GM21528 (cell line): ENCODE measurements around the gene FMNL2.

Experiments
- ATAC-seq: cut with Tn5 transposase; IDR thresholded peaks from one replicate; pipeline ENCODE4 v1.9.1; 2021; ENCODE audit warnings: mild to moderate bottlenecking, moderate library complexity; ENCODE audit not compliant: unreplicated experiment, low FRiP score

FMNL2 gene

GRCh38 chr2:152623775-152624174 lies 288.8 kb downstream of the FMNL2 start:
- ATAC-seq: no peak

- ATAC-seq: no peak
These were observed 289.8 kb downstream of the FMNL2 start for GRCh38 chr2:152624805-152625204.

- ATAC-seq: no peak
These were observed 292.0 kb downstream of the FMNL2 start for GRCh38 chr2:152626911-152627339.

- no peak for ATAC-seq
These were observed 292.5 kb downstream of the FMNL2 start for GRCh38 chr2:152627351-152627957.

- ATAC-seq: no peak
These were observed 294.2 kb downstream of the FMNL2 start for GRCh38 chr2:152629202-152629601.

GRCh38 chr2:152630466-152630865 lies 295.5 kb downstream of the FMNL2 start:
- ATAC-seq: no peak

- ATAC-seq: no peak
These were observed 297.8 kb downstream of the FMNL2 start for GRCh38 chr2:152632736-152633135.

- ATAC-seq: peak; percentile 60
These were observed 300.8 kb downstream of the FMNL2 start for GRCh38 chr2:152635635-152636298.

- ATAC-seq: no peak
These were observed 302.3 kb downstream of the FMNL2 start for GRCh38 chr2:152637251-152637650.

- no peak for ATAC-seq
These were observed 303.1 kb downstream of the FMNL2 start for GRCh38 chr2:152638056-152638455.

- no peak for ATAC-seq
These were observed 303.6 kb downstream of the FMNL2 start for GRCh38 chr2:152638590-152638989.

GRCh38 chr2:152644189-152644873 lies 309.4 kb downstream of the FMNL2 start:
- ATAC-seq: no peak

- no peak for ATAC-seq
These were observed 311.3 kb downstream of the FMNL2 start for GRCh38 chr2:152646264-152646663.

GRCh38 chr2:152646775-152647174 lies 311.8 kb downstream of the FMNL2 start:
- no peak for ATAC-seq

GRCh38 chr2:152647552-152647951 lies 312.6 kb downstream of the FMNL2 start:
- ATAC-seq: no peak

- no peak for ATAC-seq
These were observed 313.4 kb downstream of the FMNL2 start for GRCh38 chr2:152648336-152648735.

GRCh38 chr2:152649997-152650396 lies 315.0 kb downstream of the FMNL2 start:
- no peak for ATAC-seq

GRCh38 chr2:152650768-152651371 lies 315.9 kb downstream of the FMNL2 start:
- no peak for ATAC-seq

- no peak for ATAC-seq
These were observed 316.9 kb downstream of the FMNL2 start for GRCh38 chr2:152651834-152652233.

- ATAC-seq: no peak
These were observed 320.9 kb downstream of the FMNL2 start for GRCh38 chr2:152655880-152656279.

- peak; percentile 58 for ATAC-seq
These were observed 322.1 kb downstream of the FMNL2 start for GRCh38 chr2:152657043-152657442.
